Esophagus muscularis mucosa (tissue), 4 donors: ENCODE results near the gene ULK3. TPM values are rescaled to one million over a fixed set of nuclear protein-coding genes. Genes with fewer than 3 reads are reported as not detected.

ENCODE experiments used
- DNase-seq: peaks from one replicate; pipeline ENCODE4 v3.0.0-alpha.2; 2017; ENCODE audit errors: extremely low spot score
- H3K27ac ChIP-seq, 4 donors: fragments of 200-600 bp; sonication (generic); replicated peaks in 1 of 4; 1 replicate in 3 of 4; 2 replicates in 1 of 4; pipeline ENCODE4 v1.5.1; 2016 to 2019; ENCODE audit warnings: mild to moderate bottlenecking in 1 of 4
- H3K27me3 ChIP-seq, 4 donors: fragments of 200-600 bp; sonication (generic); one replicate each; pipeline versions ENCODE4 v1.5.1 to v1.6.0; 2016 to 2019
- H3K36me3 ChIP-seq, 4 donors: fragments of 200-600 bp; sonication (generic); one replicate each; pipeline ENCODE4 v1.5.1; 2016 to 2019
- H3K4me1 ChIP-seq, 4 donors: fragments of 200-600 bp; sonication (generic); one replicate each; pipeline ENCODE4 v1.5.1; 2016 to 2019
- H3K4me3 ChIP-seq, 4 donors: fragments of 200-600 bp; sonication (generic); 1 replicate in 2 of 4; 2 replicates in 2 of 4; pipeline ENCODE4 v1.5.1; 2016 to 2019; ENCODE audit warnings: mild to moderate bottlenecking in 4 of 4, moderate library complexity in 1 of 4
- H3K9me3 ChIP-seq, 4 donors: fragments of 200-600 bp; sonication (generic); 1 replicate in 3 of 4; 2 replicates in 1 of 4; pipeline ENCODE4 v1.5.1; 2016 to 2019
- EP300 ChIP-seq: sonication (generic); formaldehyde crosslinking; IDR thresholded peaks from one replicate; pipeline ENCODE4 v1.6.1; 2017; ENCODE audit warnings: antibody characterized with exemption
- POLR2A ChIP-seq: fragments of 450-650 bp; IDR thresholded peaks from one replicate; pipeline ENCODE4 v1.6.1; 2017; ENCODE audit warnings: antibody characterized with exemption, moderate library complexity, mild to moderate bottlenecking, low read depth
- POLR2AphosphoS5 ChIP-seq, 2 donors: sonication (generic); formaldehyde crosslinking; IDR thresholded peaks; one replicate each; pipeline ENCODE4 v1.6.1; 2017; ENCODE audit warnings: antibody characterized with exemption in 2 of 2
- WGBS: methylation state at CpG from one replicate; pipeline ENCODE4 v1.1.5; 2018; 5-methylcytosine and 5-hydroxymethylcytosine counted together
- intact Hi-C: fragments of 100-400 bp; cut with DNase I; formaldehyde crosslinking; loops from one replicate; pipeline ENCODE4 v1.15.1; 2023
- total RNA-seq, 4 donors: library from RNA; depleted of rRNA; stranded (reverse); fragments of >200 nt; gene quantifications; one replicate each; pipeline versions ENCODE4 v1.1.0 to v1.2.1, GENCODE V29; 2016
- TF ChIP-seq, protein P1 (sequence below), 3 experiments: fragments of 200-600 bp in 2 of 3; fragments of 450-650 bp in 1 of 3; sonication (generic) in 2 of 3; IDR thresholded peaks; one replicate each; pipeline ENCODE4 v1.5.1; 2017 to 2019; ENCODE audit warnings: antibody characterized with exemption in 3 of 3, mild to moderate bottlenecking in 2 of 3, moderate library complexity in 1 of 3

ULK3 gene
- total RNA-seq, 4 donors from 2014 or later = 24.5 to 49.2 (median 35.4) TPM

DNA sequence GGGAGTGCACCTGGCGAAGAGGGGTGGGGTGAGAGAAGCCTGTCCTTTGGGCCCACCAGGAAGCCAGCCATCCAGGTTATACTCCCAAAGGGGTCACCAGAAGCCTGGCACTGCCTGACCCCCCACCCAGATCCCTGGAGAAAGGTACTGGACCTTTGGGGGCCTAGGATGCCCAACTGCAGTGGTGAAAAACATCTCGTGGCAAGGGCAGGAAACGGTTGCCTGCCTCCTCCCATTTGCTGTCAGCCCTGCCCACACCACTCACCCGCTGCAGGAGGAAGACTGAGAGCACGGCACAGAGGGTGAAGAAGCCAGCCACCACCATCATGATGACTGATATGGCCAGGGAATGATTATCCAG lies 2.2 kb upstream of the ULK3 start:
- H3K36me3 ChIP-seq = peaks cover 27 to 71% (median 63%) of the 10 kb centered on the region in 4 donors
- 49% methylated on average over 3 of the region's 5 CpGs for WGBS
- TF ChIP-seq EP300 (no peak), POLR2AphosphoS5 (IDR thresholded peaks at IDR 0.05) (no peak), POLR2A (no peak)
- TF ChIP-seq, protein P1, sequence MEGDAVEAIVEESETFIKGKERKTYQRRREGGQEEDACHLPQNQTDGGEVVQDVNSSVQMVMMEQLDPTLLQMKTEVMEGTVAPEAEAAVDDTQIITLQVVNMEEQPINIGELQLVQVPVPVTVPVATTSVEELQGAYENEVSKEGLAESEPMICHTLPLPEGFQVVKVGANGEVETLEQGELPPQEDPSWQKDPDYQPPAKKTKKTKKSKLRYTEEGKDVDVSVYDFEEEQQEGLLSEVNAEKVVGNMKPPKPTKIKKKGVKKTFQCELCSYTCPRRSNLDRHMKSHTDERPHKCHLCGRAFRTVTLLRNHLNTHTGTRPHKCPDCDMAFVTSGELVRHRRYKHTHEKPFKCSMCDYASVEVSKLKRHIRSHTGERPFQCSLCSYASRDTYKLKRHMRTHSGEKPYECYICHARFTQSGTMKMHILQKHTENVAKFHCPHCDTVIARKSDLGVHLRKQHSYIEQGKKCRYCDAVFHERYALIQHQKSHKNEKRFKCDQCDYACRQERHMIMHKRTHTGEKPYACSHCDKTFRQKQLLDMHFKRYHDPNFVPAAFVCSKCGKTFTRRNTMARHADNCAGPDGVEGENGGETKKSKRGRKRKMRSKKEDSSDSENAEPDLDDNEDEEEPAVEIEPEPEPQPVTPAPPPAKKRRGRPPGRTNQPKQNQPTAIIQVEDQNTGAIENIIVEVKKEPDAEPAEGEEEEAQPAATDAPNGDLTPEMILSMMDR (IDR thresholded peaks at IDR 0.05) = no peak

DNA sequence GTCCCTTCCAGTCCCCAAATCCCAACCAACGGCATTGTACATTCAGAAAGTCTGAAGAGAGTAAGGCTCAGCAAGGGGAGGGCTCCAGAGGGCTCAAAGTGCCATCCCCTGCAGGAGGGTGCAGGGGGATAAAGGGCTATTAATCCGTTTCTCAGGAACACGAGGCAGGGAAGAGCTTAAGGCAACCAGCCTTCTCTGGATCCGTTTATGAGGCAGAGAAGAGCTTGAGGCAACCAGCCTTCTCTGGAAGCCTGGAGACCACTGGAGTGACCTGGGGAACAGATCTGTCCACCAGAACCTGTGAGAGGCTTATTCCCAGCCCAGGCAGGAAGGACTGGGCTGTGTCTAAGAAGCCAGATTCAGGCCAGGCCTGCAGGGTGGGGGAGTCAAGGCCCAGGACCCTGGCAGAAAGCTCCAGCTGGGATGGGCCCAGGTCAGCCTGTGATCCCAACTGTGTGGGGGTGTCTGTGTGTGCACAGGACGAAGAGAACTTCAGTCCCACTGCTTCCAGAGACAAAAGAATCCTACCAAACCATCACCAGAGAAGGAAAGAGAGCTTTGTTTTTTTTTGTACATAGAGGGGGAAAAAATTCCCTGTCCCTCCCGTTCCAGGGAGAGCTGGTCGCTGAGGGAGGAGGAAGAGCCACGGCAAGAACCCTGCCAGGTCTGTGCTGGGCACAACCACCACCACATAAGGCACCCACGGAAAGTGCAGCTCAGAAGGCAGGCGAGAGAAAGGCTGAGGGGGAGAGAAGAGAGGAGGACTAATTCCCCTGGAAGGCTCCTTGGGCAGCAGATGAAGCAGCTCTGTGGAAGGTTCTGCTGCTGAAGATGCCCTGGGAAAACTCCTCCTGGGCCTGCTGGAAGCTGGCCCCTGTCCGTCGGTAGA lies 1.6 kb upstream of the ULK3 start:
- H3K4me1 ChIP-seq = peaks cover 28 to 57% (median 39%) of the 10 kb centered on the region in 4 donors
- TF ChIP-seq POLR2AphosphoS5 (IDR thresholded peaks at IDR 0.05) (no peak), POLR2A (no peak), EP300 (no peak)
- TF ChIP-seq, protein P1 (IDR thresholded peaks at IDR 0.05) = no peak
- WGBS = 82% methylated on average over 12 of the region's 12 CpGs
- no peak for DNase-seq
- intact Hi-C loops = no loop called here
- peaks cover 22 to 71% (median 63%) of the 10 kb centered on the region in 4 donors for H3K36me3 ChIP-seq
- H3K9me3 ChIP-seq = no peaks in the 10 kb centered on the region
- H3K27ac ChIP-seq = peak overlapping the region; percentile 74 to 90 (median 88)
- no peaks in the 10 kb centered on the region for H3K27me3 ChIP-seq
- no peak overlapping the region for H3K4me3 ChIP-seq

More for the DNA sequence above, 2.2 kb upstream of the ULK3 start:
- DNase-seq = no peak
- H3K27me3 ChIP-seq = no peaks in the 10 kb centered on the region
- H3K9me3 ChIP-seq = no peaks in the 10 kb centered on the region
- H3K4me3 ChIP-seq = no peak overlapping the region
- peaks cover 28 to 55% (median 39%) of the 10 kb centered on the region in 4 donors for H3K4me1 ChIP-seq
- peak overlapping the region in 2 of 4 donors; percentile 3 to 88 for H3K27ac ChIP-seq
- intact Hi-C loops = no loop called here

DNA sequence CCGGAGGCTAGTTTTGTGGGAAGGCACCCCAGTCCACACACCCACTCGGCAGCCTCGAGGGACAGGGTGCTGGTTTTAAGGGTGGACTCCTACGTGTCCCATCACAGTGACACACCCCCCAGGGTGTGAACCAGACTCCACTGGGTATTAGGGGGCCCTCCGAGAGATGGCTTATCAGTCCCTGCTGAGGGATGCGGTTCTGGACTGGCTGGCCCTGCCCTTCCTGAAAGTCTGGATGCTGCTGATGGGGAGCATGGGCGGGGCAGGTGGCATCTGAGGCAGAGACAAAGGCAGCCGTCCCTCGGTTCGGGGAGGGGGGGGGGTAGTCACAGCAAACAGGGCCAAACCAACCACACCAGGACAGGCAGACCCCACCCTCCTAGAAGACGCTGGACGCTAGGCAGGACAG lies 939 bp upstream of the ULK3 start:
- Histone ChIP-seq H3K27ac (peak overlapping the region; percentile 74 to 90 (median 88)), H3K9me3 (no peaks in the 10 kb centered on the region), H3K4me3 (peak overlapping the region in 3 of 4 donors; percentile 82 to 99 (median 87)), H3K36me3 (peaks cover 17 to 71% (median 64%) of the 10 kb centered on the region in 4 donors), H3K4me1 (peaks cover 28 to 57% (median 39%) of the 10 kb centered on the region in 4 donors), H3K27me3 (no peaks in the 10 kb centered on the region)
- TF ChIP-seq EP300 = no peak
- no peak for DNase-seq
- WGBS = 80% methylated on average over 8 of the region's 12 CpGs
- intact Hi-C loops = loop anchor here (1.0 kb wide), 1 partner anchor 57 kb away; no protein-coding TSS in a partner anchor

DNA sequence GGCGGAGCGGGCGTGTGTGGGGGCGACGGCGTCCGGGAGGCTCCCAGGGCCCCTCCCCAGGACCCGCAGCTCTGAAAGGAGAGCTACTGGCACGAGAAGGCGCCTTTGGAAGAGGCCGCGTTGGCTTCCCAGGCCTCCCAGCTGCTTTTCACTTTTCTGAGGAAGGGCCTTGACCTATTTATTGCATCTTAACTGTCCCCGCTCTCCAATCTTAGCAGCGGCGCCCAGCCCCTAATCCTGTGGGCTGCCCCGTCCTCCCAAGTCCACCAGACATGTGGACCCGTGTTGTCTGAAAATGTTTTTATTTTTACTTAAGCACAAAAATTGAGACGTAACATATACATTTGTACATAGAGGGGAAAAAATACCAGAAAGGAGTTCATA lies 481 bp upstream of the ULK3 start:
- DNase-seq = no peak
- H3K27me3 ChIP-seq = no peaks in the 10 kb centered on the region
- H3K27ac ChIP-seq = peak overlapping the region; percentile 74 to 90 (median 88)
- WGBS = 13% methylated on average over 18 of the region's 18 CpGs
- intact Hi-C loops = loop anchor here (1.0 kb wide), 1 partner anchor 58 kb away; no protein-coding TSS in a partner anchor
- TF ChIP-seq, protein P1 (IDR thresholded peaks at IDR 0.05) = no peak
- H3K4me1 ChIP-seq = peaks cover 28 to 57% (median 39%) of the 10 kb centered on the region in 4 donors
- peak overlapping the region; percentile 82 to 99 (median 92) for H3K4me3 ChIP-seq
- peaks cover 14 to 71% (median 64%) of the 10 kb centered on the region in 4 donors for H3K36me3 ChIP-seq
- H3K9me3 ChIP-seq = no peaks in the 10 kb centered on the region

DNA sequence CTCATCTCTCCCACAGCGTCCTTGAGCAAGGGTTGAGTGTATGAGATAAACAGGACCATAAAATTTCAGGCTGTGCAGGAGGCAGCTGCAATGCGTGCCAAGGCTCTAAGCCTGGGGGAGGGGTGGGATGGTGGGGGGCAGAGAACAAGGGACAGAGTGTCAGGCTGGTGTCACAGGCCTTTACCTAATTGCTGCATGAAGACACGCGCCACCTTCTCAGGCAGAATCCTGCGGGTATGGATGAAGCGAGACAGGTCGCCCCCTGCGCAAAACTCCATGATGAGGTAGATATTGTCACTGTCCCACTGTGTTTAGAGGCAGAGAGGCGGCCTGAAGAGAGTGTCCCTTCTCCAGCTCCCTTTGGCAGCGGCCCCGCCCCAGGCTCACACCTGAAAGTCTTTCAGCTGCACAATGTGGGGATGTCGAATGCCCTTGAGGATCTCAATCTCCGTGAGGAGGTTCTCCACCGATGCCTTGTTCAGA lies 1.0 kb downstream of the ULK3 start:
- Histone ChIP-seq H3K27ac (peak overlapping the region in 2 of 4 donors; percentile 87 to 90), H3K4me3 (peak overlapping the region; percentile 82 to 99 (median 92)), H3K4me1 (peaks cover 20 to 46% (median 31%) of the 10 kb centered on the region in 4 donors), H3K9me3 (no peaks in the 10 kb centered on the region), H3K36me3 (peaks cover 2 to 71% (median 63%) of the 10 kb centered on the region in 4 donors), H3K27me3 (no peaks in the 10 kb centered on the region)
- DNase-seq = no peak
- intact Hi-C loops = no loop called here
- TF ChIP-seq, protein P1 (IDR thresholded peaks at IDR 0.05) = no peak
- TF ChIP-seq POLR2A (no peak), POLR2AphosphoS5 (IDR thresholded peaks at IDR 0.05) (no peak), EP300 (no peak)
- WGBS = 82% methylated on average over 13 of the region's 14 CpGs
